Stimulated activated CD4-positive, alpha-beta T cell treated with anti-CD3 and anti-CD28 coated beads, TNF-alpha, amount 100 ng/mL, for 24 hours (primary cell): ENCODE results near the gene FTSJ1.

Experiments used
- DNase-seq, 3 experiments: peaks; one replicate each; pipeline ENCODE4 v3.0.0-alpha.2; 2020; ENCODE audit warnings: low read depth in 3 of 3

Gene FTSJ1

DNA sequence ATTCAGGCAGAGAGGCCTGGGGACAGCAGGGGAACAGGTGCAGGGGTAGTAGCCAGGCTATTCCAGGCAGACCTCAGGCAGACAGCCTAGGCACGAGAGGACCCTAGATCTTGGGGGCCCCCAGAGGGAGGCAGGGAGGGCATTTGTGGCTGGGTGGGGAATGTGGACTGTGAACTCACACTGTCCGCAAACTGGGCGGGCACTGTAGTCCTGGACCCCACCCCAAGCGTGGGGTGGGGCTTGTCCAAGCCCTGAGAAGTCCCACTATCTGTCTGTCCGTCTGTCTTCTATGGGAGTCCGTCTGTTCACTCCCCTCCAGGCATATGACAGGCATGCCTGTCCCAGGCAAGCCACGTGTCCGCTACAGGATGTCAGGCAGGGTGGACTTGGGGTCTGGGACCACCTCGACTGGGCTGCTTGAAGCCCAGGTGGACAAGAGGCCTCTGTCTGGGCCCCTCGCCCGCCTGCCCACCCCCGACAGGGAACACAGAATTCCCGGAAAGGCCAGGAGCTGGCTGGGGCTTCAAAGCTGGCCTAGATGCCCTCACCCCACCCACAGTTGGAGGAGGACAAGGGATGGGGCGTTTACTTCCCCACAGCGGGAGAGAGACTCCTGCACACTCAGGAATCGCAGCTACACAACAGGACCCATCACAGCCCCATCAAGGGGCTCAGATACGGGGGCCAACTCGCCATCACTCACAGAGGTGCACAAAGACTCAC lies 5.7 kb upstream of the FTSJ1 start, which contains the start of gene SLC38A5:
TSS of gene SLC38A5 (minus strand) at position 151 of the 723 bp plus-strand sequence. CDS start 2,336 bp downstream, outside the sequence.
- DNase-seq, result no peak

DNA sequence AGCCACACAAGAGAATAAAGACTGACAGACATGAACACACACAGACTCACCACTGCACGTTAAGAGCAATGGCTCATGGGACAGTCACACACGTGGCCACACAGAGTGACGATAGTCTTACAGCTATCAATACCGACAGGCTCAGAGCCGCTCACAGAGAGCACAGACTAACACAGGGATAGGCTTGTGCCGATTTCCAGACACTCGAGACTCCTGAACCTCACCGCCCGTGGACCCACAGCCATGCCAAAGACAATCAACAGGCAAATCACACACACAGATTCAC lies 5.2 kb upstream of the FTSJ1 start:
- DNase-seq, result no peak

DNA sequence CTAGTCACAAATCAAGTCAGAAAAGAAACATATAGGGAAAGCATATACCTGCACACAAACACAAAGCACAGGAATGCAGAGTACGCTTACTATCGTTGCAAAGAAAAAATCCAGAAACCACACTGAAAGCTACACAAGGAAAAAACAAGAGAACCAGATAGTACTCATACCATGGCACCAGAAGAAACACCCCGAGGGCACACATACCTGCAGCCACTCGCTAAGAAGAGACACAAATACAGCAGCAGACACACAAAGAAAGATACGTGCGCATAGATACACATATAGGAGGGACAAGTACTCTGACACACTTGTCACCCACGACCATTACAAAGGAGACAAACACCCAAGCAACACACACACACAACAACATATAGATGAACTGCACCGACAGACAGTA lies 4.5 kb upstream of the FTSJ1 start:
- no peak for DNase-seq

GRCh38 chrX:48472225-48472624 lies 3.8 kb upstream of the FTSJ1 start:
- no peak for DNase-seq

- no peak for DNase-seq
These were observed 2.9 kb upstream of the FTSJ1 start for GRCh38 chrX:48472851-48473703.

GRCh38 chrX:48473704-48473990 lies 2.4 kb upstream of the FTSJ1 start:
- DNase-seq, result no peak

DNA sequence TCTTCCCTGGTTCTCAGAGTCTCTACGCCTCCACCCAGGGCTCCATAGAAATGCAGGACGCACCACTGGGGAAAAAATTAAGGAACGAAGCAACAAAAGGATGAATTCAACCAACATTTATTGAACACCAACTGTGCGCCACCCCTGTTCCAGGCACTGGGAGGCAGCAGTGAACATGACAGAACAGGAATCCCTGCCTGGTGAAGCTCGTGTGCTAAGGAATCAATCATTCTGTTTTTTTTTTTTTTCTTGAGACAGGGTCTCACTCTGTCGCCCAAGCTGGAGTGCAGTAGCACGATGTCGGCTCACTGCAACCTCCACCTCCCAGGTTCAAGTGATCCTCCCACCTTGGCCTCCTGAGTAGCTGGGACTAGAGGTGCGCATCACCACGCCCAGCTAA lies 1.9 kb upstream of the FTSJ1 start:
- no peak for DNase-seq

GRCh38 chrX:48474581-48474980 lies 1.4 kb upstream of the FTSJ1 start:
- DNase-seq, result no peak

GRCh38 chrX:48475296-48475695 lies 703 bp upstream of the FTSJ1 start:
- DNase-seq, result no peak

DNA sequence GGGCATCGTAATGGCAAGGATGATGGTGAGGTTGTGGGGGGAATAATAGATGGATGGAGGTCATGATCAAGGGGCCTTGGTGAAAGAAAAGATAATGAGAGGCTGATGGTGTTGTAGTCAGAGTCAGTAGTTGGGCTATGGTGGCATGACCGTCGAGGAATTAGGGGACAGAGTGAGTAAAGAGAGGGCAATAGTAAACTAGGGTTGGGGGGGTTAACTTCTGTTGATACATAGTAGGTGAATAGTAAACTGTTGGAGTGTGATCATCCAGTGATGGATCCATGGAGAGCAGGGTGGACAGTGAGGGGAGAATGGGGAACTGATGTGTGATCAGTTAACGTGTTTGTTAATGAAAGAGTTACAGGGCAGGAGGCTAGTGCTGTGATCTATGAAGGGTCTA lies 920 bp downstream of the FTSJ1 start:
- DNase-seq, result no peak

DNA sequence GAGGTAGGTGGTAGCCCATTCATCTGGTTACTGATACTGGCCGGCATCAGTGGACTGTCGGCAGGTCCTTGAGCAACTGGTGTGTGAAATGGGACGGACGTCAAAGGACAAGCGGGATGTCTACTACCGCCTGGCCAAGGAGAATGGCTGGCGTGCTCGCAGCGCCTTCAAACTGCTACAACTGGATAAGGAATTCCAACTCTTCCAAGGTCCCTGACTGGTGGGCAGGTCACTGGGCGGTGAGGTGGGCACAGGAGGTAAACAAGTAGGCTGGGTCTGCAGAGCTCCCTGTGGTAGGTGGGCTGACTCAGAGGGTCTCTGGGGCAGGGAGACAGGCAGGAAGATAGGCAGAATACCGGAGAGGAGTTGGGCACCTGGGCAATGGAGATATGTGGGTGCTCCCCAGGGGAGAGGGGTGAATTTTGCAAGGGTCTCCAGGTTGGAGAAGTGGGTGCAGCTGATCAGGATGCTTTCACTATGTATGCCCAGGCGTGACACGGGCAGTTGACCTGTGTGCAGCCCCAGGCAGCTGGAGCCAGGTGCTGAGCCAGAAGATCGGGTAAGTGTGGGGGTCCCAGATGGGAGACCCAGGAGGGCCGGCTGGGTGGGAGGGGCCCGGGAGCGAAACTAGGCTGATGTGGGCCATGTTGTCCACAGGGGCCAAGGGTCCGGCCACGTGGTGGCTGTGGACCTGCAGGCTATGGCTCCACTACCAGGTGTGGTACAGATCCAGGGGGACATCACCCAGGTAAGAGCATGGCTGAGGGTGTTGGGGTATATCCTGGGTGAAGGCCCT lies 2.2 kb downstream of the FTSJ1 start:
- DNase-seq, result no peak

DNA sequence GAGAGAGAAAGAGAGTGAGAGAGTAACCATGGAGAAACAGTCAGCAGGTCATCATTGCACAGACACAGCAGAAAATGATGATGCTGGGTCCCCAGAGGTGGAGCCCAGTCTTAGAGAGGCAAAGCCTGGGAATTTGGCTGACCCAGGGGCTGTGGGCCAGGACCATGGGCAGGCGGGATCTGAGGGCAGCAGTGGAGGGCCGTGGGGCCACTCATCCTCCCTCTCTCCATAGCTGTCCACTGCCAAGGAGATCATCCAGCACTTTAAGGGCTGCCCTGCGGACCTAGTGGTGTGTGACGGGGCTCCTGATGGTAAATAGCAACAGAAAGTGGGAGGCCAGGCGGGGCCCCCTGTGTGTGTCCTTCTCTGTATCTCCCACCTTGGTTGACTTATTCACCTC lies 2.8 kb downstream of the FTSJ1 start:
- DNase-seq, result no peak

DNA sequence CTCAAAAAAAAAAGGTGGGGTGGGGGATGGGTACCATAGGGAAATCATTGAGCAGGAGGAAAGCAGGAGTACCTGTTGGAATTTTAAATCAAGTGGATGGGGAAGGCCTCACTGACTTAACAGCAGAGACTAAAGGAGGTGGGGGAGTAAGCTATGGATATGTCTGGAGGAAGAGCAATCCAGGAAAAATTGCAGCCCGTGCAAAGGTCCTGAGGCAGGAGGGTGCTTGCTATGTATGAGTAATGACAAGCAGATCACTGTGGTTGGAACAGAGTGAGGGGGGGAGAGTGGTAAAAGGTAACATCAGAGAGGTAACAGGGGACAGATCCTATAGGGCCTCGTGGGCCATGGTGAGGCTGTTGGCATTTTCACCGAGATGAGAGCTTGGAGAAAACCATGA lies 4.1 kb downstream of the FTSJ1 start:
- DNase-seq, result no peak

GRCh38 chrX:48480583-48480982 lies 4.6 kb downstream of the FTSJ1 start:
- DNase-seq, result no peak

DNA sequence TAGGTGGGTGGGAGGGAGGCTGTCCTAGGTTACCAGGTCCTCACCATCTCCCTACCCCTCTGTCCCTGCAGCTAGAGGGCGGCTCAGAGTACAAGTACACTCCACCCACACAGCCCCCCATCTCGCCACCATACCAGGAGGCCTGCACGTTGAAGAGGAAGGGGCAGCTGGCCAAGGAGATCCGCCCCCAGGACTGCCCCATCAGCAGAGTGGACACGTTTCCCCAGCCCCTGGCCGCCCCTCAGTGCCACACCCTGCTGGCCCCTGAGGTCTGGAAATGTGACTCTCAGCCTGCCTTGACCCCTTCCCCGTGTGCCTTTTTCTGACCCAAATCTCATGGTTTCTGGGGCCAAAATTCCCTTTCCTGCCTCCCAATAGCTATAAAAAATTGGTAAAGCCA lies 6.5 kb downstream of the FTSJ1 start:
- DNase-seq, result no peak

DNA sequence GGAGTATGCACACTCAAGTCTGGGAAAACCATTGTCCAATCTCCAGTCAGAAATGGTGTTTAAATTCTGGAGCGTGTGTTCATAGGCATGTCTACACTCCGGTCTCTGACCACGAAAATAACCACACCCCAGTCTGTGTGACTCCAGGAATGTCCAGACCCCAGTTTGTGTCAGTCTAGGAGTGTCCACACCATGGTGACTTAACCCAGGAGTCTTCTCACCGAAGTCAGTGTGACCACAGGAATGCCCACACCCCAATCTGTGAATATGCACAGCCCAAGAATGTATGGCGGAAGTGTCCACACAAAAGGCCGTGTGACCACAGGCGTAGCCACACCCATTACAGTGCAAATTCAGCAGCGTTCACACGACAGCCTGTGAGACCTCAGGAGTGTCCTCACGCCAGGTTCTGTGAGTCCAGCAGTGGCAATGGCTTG lies 11.4 kb downstream of the FTSJ1 start:
- no peak for DNase-seq

GRCh38 chrX:48488034-48488433 lies 12.0 kb downstream of the FTSJ1 start:
- DNase-seq, result no peak

GRCh38 chrX:48489296-48489695 lies 13.3 kb downstream of the FTSJ1 start:
- DNase-seq, result no peak

DNA sequence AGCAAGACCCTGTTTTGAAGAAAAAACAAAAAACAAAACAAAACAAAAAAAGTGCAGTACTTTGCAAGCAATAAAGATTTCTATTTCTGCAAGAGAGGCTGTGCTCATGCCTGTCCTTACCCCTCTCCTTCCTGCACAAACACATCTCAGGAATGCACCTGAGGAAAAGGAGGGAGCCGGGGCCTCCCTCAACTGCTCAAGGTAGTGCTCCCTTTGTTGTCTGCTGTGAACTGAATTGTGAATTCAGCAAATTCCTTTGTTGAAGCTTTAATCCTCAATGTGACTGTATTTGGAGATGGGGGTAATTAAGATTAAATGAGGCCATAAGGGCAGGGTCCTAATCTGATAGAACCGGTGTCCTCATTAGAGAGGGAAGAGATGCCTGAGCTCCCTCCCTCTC lies 13.9 kb downstream of the FTSJ1 start:
- no peak for DNase-seq

DNA sequence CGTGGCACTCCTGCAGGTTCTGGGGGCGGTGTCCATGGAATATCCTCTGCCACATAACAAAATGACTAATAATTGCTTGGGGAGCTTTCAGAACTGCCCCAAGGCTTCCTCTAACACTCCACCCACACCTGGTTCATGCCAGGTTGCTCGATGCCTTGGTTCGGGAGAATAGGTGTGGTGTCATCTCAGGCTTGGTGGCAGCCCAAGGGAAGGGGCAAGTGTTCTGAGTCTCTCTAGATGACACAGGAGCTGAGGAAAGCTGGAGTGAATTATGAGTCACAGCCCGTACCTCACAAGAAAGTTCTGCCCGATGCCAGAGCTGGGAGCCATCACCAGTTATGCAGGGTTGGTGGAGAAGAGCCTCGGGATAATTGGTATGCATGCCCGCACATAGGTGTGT lies 14.7 kb downstream of the FTSJ1 start:
- DNase-seq, result no peak

DNA sequence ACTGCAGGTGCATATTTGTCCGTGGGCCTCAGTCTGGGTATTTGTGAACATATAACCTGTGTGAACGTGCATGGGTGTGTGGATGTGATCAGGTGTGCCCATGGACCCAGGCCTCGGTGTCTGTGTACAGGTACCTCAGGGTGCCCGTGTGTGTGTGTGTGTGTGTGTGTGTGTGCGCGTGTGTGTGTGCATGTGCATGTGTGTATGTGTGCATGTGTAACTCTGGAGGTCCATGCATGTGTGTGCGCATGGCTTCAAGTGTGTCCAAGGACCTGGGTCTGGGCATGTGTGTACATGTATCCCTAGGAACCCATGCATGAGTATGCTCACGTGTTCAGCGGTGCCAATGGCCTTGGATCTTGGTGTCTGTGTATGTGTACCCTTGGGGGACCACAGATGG lies 15.8 kb downstream of the FTSJ1 start:
- no peak for DNase-seq

GRCh38 chrX:48492293-48492910 lies 16.4 kb downstream of the FTSJ1 start:
- DNase-seq, result no peak
